HG02678 (cell line): Measurements from ENCODE around the gene AGT.
"Not testable (repeated sequence)": the region's sequence is repeated elsewhere in the genome, so short reads cannot be mapped to it uniquely, and the experiment has no call there.

Source experiments
- ATAC-seq: cut with Tn5 transposase; IDR thresholded peaks from one replicate; pipeline ENCODE4 v1.9.1; 2021; ENCODE audit warnings: mild to moderate bottlenecking, moderate library complexity; ENCODE audit not compliant: unreplicated experiment

AGT gene

DNA sequence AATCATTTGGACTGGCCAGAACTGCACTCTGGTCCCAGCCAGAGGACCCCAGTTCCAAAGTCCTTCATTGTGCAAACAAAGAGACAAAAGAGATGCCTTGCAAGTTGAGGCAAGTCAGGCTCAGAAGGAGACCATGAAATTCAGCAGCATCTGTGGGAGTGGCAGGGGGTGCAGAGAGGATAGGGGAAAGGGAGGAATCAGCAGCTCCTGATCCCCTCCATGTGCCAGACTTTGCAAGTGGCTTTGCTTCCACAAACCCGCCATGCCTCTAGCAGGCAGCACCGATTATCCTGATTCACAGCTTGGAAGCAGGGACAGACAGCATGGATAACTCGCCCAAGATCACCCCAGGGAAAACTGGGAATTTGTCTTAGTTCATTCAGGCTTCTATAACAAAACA lies 31.1 kb upstream of the AGT start:
- ATAC-seq = no peak

DNA sequence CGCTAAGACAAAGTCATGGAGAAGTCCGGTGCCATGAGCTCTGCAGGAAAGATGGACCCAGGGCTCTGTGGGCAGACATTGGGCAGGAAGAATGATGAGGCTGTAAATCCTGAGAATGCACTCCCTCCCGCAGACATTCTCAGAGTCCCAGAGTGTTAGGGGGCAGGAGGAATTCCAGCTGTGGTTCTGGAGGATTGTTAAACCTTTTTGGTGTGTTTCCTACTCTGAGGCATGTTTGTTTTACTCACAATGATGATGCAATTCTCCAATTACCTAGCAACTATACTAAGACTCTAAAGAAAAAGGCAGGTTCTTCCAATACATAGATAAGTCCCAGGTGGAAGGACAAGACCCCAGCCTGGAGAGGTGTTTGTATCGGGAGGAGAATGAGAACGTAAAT lies 30.5 kb upstream of the AGT start:
- ATAC-seq = no peak

DNA sequence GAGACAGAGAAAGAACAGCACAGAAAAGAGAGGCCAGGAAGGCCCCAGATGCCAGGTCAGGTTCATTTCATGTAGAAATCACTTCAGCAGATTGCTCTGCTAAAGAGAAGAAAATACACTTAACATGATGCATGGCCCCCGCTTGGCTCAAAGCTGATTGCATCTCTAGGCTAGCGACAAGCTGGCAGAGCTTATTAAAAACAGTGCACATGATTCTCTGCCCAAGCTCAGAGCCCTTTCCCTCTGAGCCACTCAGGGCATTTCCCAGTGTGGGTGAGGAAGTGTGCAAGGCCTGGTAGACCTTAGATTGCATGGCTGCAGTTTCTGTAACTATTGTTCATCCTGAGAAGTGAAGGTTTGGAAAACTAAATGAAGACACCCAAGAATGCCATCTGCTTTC lies 30.0 kb upstream of the AGT start:
- no peak for ATAC-seq

DNA sequence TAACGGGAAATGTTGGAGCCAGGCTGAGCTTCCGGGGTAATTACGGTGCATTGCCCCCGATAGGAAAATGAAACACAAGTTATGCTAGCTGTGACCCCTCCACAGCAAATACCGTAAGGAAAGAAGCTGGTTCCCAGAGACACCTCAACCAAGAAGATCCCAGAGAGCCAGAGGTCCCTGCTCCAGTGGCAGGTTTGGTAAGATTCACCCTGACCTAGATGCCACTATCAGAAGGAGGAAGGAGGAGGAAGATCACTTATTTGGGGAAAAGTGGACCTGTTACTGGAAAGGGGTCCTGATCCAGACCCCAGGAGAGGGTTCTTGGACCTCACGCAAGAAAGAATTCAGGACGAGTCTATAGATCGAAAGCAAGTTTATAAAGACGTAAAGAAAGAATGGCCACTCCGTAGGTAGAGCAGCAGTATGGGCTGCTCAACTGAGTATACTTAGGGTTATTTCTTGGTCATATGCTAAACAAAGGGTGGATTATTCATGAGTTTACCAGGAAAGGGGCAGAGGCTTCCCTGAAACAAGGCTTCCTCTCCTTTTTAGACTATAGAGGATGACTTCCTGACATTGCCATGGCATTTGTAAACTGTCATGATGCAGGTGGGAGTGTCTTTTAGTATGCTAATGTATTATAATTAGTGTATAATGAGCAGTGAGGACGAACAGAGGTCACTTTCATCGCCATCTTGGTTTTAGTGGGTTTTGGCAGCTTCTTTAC lies 25.8 kb upstream of the AGT start:
- no peak for ATAC-seq

DNA sequence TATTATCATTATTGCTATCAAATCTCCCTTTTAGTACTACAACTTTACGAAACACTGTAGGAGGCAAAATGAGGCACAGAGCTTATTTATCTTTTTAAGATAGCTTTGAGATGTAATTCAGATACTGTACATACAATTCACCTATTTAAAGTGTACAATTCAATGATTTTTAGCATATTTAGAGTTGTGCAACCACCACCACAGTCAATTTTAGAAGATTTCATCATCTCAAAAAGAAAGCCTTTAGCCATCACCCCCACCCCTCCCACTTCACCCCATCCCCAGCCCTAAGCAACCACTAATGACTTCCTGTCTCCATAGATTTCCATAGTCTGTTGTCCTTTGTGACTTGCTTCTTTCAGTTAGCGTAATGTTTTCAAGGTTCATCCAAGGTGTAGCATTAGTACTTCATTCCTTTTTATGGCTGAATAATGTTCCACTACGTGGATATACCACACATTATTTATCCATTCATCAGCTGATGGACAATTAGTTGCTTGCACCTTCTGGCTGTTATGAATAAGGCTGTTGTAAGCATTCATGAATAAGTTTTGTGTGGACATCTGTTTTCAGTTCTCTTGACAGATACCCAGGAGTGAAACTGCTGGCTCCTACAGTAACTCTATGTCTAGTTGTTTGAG lies 23.8 kb upstream of the AGT start:
- ATAC-seq = no peak

DNA sequence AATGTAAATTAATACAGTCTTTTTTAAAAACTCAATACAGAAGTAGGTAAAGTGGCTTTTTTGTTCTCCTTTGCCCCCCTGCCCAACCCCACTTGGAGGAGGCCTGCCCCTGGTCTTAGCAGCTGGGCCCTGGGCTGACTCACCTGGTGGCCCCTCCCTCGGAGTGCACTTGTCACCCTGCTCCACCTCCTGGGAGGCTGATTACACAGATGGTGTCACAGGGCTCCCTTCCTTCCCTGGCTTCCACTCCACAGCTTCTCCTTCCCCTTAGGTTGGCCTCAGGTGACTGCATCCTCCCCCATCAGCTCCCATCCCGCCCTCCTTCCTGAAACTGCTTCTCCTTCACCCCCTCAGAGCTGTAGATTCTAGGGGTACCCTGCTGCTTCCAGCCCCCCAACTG lies 21.5 kb upstream of the AGT start:
- ATAC-seq = no peak

DNA sequence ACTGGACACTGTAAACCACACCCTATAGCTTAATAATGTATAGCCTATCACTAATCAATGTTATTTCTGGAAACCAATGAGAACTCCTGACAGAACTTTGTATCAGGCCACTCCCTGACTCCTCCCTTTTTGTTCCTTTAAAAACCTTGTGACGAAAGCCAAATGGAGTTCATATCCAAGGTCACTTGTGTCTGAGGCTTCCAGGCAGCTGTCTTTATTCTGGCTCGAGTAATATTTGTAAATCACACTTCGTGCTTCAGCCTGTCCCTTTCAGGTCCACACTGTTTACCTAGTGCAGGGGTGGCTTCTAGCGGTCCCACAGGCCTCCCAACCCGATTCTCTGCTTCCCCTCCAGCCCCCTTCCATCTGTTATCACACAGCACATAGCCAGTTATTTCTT lies 17.1 kb upstream of the AGT start:
- ATAC-seq = no peak

DNA sequence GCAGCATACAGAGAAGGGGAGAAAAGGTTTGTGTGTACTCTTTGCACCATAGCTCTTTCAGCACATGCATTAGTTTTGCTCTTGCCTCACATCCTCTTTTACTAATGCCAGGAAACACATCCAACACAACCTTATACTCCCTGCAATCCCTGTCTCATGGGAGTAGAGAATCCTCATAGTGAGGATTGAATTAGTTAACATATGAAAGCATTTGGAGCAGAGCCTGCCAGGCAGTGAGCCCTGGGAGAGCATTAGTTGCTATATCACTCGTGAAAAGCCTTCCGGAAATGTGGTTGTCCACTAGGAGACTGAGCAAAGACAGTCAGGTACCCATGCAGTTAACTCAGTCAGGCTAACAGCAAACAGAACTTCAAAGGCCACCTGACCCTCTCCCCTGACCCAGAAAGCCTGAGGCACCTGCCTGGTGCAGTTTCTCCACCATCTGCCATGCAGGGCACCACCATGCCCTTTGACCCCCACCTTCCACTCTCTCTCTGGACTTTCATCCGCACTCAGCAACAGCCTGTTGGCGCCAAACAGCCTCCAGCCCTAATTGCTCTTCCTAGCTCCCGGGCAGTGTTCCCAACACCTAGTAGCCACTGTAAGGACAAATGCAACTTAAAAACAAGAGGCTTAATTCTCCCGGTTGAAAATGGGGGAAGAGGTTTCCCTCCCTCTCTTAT lies 14.9 kb upstream of the AGT start:
- ATAC-seq = no peak

DNA sequence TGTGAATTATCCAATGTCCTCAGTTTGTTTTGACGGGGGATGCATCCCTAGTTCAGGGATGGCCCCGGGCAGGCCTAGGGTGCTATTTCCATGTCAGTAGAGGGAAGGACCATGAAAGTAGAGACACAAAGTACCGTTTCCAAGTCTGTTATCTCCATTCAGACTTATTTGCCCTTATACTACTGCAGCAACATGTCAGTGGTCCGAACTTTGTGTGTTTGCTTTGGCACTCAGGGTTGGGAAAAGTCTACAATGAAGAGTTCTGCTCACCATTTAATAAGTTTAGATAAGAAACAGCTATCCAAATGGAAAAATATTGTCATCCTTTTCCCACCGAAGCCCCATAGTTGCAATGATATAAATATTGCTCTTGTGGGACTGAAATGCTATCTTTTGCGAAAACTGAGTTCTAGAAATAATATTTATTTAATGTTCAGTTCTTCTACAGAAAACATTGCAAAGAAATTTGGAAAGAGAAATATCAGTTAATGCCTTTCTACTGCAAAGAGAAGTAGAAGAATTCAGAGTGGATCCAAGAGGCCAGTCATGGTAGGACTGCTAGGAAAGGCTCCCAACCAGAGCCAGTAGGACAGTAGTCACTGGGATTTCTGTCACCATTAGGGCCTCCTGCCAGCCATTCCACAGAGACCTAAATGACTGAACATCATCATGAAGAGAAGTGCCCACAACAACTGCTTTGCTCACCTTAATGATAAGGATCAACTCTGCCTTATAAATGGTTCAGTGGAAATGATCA lies 11.5 kb upstream of the AGT start:
- no peak for ATAC-seq

DNA sequence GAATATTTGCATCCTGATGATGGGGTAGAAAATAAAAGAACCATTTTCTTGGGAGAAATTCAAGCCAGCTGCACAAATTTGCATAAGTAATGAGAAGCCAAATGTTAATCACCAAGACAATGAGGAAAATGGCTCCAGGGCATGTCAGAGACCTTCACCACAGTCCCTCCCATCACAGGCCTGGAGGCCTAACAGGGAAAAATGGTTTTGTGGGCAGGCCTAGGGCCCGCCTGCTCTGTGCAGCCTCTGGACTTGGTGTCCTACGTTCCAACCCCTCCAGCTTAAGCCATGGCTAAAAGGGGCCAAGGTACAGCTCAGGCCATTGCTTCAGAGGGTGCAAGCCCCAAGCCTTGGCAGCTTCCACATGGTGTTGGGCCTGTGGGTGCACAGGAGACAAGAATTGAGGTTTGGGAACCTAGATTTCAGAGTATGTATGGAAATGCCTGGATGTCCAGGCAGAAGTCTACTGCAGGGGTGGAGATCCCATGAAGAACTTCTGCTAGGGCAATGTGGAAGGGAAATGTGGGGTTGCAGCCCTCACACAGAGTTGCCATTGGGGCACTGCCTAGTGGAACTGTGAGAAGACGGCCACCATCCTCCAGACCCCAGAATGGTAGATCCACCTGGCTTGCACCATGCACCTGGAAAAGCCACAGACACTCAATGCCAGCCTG lies 8.1 kb upstream of the AGT start:
- ATAC-seq = not testable (repeated sequence)

DNA sequence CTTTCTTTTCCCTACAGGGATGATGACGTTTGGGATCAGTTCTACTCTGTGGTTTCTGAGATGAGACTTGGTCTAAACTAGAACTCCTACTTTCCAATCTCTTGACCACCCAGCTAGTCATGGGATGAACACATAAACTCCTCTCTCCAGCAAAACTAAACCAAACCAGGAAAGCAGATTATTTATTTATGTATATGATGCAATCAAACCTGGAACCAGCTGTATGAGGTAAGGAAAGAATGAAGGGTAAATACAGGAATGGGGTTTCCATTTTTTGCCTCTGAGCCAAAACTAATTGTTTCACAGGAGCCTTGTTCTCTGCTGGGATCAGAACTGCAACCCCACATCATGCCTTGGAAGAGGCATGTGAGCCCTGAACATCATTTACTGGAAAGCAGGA lies 3.3 kb upstream of the AGT start:
- ATAC-seq = no peak

DNA sequence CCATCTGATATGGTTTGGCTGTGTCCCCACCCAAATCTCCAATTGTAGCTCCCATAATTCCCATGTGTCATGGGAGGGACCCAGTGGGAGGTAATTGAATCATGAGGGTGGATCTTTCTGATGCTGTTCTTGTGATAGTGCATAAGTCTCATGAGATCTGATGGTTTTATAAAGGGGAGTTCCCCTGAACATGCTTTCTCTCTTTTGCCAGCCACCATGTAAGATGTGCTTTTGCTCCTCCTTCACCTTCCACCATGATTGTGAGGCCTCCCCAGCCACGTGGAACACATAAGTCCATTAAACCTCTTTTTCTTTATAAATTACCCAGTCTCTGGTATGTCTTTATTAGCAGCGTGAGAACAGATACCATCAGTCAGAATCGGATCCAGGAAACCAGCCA lies 2.5 kb upstream of the AGT start:
- not testable (repeated sequence) for ATAC-seq

DNA sequence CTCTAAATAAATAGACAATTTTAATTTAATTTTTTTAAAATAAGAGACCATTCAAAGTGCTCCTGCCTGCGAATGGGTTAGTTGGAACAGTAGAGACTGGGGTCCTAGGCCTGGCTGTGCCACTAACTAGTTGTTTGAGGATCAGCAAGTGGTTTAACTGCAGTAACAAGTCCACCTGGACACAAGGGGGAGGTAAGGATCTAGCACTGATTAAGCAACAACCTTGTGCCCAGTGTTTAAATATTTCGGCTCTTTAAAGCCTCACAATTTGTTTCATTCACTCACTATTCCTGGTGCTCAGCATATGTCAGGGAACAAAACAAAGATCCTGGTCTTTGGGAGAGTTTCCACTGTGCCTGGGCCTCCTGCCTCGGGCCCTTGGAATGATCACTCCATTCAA lies 1.6 kb upstream of the AGT start:
- ATAC-seq = no peak

DNA sequence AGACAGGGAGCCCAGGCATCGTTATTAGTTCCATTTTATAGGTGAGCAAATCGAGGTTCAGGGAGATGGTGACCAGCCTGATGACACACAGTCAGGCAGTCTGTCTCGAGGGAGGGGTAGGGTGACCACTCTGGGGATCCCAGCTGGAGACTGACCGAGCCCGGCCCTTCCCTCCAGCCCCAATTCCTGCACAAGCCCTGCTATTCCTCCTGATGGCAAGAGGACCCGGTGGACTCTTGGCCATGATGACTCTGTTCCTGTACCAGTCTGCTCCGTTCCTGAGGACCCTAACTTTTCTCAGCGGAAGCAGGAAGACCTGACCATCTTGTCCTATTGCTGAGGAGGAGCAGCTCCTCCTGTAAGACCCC lies 391 bp downstream of the AGT start:
- ATAC-seq = no peak

DNA sequence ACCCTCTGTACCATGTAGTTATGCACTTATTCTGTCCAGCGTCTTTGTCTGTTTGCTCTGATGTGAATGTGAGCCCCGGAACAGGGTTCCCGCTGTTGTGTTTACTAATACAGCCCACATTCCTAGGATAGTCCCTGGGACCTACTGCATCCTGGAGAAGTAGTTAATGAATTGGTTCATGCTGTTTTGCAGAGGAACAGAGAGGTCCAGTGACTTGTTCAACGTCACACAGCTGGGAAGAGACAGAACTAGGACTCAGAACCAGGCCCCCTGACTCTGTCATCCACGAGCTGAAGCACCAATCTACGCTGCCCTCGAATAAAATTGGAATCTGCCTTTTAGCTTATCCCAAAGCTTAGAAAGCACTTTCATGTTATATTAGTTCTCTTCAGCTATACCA lies 784 bp downstream of the AGT start:
- ATAC-seq = no peak

DNA sequence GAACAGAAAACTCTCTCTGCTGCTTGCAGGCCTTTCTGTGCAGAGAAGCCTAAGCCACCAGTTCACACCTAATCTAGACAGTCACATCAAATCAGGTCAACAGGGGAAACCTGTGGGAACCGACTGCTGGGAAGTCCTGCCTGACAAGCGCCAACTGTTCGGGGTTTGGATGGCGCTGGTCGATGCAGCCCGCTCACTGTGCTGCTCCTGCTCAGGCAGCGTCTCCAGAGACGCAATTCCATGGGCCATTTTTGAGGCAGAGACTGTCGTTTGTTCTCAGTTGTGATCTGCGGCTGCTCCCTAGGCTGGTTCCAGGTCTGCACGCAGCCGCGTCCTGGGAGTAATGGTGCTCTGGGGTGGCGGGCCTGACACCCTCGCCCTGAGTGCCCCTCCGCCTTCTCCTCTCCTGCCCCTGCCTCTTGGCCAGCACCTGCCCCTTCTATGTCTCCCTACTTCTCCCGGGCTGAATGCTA lies 1.4 kb downstream of the AGT start:
- ATAC-seq = no peak

DNA sequence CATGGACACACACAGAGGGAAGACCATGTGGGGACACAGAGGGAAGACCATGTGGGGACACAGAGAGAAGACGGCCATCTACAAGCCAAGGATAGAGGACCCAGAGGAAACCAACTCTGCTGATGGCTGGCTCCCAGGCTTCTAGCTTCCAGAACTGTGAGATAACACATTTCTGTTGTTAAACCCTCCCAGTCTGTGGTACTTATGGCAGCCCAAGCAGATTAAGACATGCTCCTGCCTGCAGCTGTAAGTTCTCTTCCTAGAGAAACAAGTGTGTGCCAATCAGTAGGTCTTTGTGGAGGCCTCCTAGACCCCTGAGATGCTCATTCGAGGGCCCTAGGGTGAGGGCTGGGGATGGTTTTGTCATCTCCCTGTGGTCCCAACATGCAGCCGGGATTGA lies 2.7 kb downstream of the AGT start:
- no peak for ATAC-seq

DNA sequence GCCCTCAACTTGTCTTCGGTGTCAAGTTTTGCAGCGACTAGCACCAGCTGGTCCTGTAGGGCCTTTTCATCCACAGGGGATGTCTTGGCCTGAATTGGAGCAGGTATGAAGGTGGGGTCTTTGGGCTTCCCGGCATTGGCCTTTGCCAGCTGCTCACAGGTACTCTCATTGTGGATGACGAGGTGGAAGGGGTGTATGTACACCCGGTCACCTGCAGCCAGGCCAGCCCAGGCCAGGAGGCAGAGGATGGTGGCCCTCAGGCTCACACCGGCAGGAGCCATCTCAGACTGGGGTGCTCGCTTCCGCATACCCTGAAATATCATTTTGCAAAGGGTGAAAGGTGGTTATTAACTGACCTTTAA lies 3.4 kb downstream of the AGT start:
- no peak for ATAC-seq

DNA sequence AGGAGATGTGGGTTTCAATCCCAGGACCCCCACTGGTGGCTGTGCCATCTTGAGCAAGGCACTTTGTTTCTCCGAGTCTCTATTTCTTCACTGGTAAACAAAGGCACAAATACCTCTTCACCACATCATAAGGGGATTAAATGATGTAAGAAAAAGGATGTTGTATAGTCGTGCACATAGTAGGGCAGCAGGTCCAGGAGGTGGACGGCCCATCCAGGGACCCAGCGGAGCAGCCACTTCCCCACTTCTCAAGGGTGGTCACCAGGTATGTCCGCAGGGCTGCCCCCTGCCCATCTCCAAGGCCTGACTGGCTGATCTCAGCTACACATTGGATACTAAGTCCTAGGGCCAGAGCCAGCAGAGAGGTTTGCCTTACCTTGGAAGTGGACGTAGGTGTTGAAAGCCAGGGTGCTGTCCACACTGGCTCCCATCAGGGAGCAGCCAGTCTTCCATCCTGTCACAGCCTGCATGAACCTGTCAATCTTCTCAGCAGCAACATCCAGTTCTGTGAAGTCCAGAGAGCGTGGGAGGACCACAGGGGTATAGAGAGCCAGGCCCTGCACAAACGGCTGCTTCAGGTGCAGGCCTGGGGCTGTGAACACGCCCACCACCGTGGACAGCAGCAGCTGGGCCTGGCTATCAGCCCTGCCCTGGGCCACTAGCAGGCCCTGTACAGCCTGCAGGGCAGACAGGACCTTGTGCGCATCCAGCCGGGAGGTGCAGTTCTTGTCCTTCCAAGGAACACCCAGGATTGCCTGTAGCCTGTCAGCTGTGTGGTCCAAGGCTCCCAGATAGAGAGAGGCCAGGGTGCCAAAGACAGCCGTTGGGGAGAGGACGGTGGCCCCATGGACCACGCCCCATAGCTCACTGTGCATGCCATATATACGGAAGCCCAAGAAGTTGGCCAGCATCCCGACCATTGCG lies 4.0 kb downstream of the AGT start:
- no peak for ATAC-seq
